ENCODE data around the gene PRPS1. TPM values are rescaled to one million over a fixed set of nuclear protein-coding genes. Genes with fewer than 3 reads are reported as not detected.
A peak's percentile ranks its signal among the peaks of the same experiment; 100 is the strongest.
"Not testable (repeated sequence)": the region's sequence is repeated elsewhere in the genome, so short reads cannot be mapped to it uniquely, and the experiment has no call there.

Gene PRPS1
- total RNA-seq, 2 donors from 2014 or later = 37.5 to 37.6 TPM

- intact Hi-C loops (cut with DNase I) = no loop called here
- peak; percentile 90 for DNase-seq (ENCODE audit: low spot score)
- no peak overlapping the region for H3K4me3 ChIP-seq
- no peaks in the 10 kb centered on the region for H3K4me1 ChIP-seq (replicated peaks)
- 28% methylated on average over 5 of the region's 5 CpGs for WGBS
- peak overlapping the region; percentile 41 to 61 for H3K27ac ChIP-seq
- TF ChIP-seq POLR2A (IDR thresholded peaks at IDR 0.05) (peak; percentile 52), CTCF (IDR thresholded peaks at IDR 0.05) (no peak), POLR2AphosphoS5 (IDR thresholded peaks at IDR 0.05) (peak; percentile 75)
- no peaks in the 10 kb centered on the region for H3K9me3 ChIP-seq
- H3K27me3 ChIP-seq (replicated peaks; ENCODE audit: insufficient read depth) = no peaks in the 10 kb centered on the region
- H3K36me3 ChIP-seq = no peaks in the 10 kb centered on the region
Observed at GRCh38 chrX:107684956-107685385, 56.7 kb downstream of the PRPS1 start.

GRCh38 chrX:107685586-107685985 lies 57.3 kb downstream of the PRPS1 start:
- H3K27ac ChIP-seq = peak overlapping the region; percentile 41 to 61
- H3K4me1 ChIP-seq (replicated peaks); H3K9me3 ChIP-seq; DNase-seq (ENCODE audit: low spot score); intact Hi-C loops (cut with DNase I); H3K27me3 ChIP-seq (replicated peaks; ENCODE audit: insufficient read depth); H3K36me3 ChIP-seq; H3K4me3 ChIP-seq: not testable (repeated sequence)
- WGBS = 90% methylated on average over 9 of the region's 9 CpGs

GRCh38 chrX:107686026-107686425 lies 57.7 kb downstream of the PRPS1 start:
- no peak for TF ChIP-seq POLR2AphosphoS5 (IDR thresholded peaks at IDR 0.05)
- TF ChIP-seq CTCF (IDR thresholded peaks at IDR 0.05) = no peak
- no peak for TF ChIP-seq POLR2A (IDR thresholded peaks at IDR 0.05)
- 90% methylated on average over 2 of the region's 3 CpGs for WGBS
- Histone ChIP-seq H3K27me3 (replicated peaks; ENCODE audit: insufficient read depth) (no peaks in the 10 kb centered on the region), H3K4me1 (replicated peaks) (no peaks in the 10 kb centered on the region), H3K9me3 (no peaks in the 10 kb centered on the region), H3K36me3 (no peaks in the 10 kb centered on the region), H3K4me3 (no peak overlapping the region), H3K27ac (no peak overlapping the region)
- intact Hi-C loops (cut with DNase I) = no loop called here
- DNase-seq (ENCODE audit: low spot score) = no peak

GRCh38 chrX:107686792-107687191 lies 58.5 kb downstream of the PRPS1 start:
- H3K4me3 ChIP-seq = no peak overlapping the region
- intact Hi-C loops (cut with DNase I) = no loop called here
- no peak for DNase-seq (ENCODE audit: low spot score)
- WGBS = 42% methylated on average over 3 of the region's 3 CpGs
- no peak overlapping the region for H3K27ac ChIP-seq
- TF ChIP-seq POLR2AphosphoS5 (IDR thresholded peaks at IDR 0.05) = no peak
- no peak for TF ChIP-seq CTCF (IDR thresholded peaks at IDR 0.05)
- no peak for TF ChIP-seq POLR2A (IDR thresholded peaks at IDR 0.05)
- no peaks in the 10 kb centered on the region for H3K4me1 ChIP-seq (replicated peaks)
- no peaks in the 10 kb centered on the region for H3K27me3 ChIP-seq (replicated peaks; ENCODE audit: insufficient read depth)
- H3K36me3 ChIP-seq = no peaks in the 10 kb centered on the region
- H3K9me3 ChIP-seq = no peaks in the 10 kb centered on the region

- DNase-seq (ENCODE audit: low spot score) = no peak
- Histone ChIP-seq H3K4me1 (replicated peaks) (no peaks in the 10 kb centered on the region), H3K4me3 (no peak overlapping the region), H3K27ac (no peak overlapping the region), H3K27me3 (replicated peaks; ENCODE audit: insufficient read depth) (no peaks in the 10 kb centered on the region), H3K36me3 (no peaks in the 10 kb centered on the region), H3K9me3 (no peaks in the 10 kb centered on the region)
- WGBS = 83% methylated on average over 3 of the region's 3 CpGs
- intact Hi-C loops (cut with DNase I) = no loop called here
- TF ChIP-seq CTCF (IDR thresholded peaks at IDR 0.05) (no peak), POLR2A (IDR thresholded peaks at IDR 0.05) (no peak), POLR2AphosphoS5 (IDR thresholded peaks at IDR 0.05) (no peak)
Observed at GRCh38 chrX:107687445-107687844, 59.1 kb downstream of the PRPS1 start.

Measured in prostate gland (tissue), 2 donors.